Activated B cell treated with CpG ODN at 0.5 μM for 24 hours (primary cell): Measurements from ENCODE around the gene ACTG2. TPM values are rescaled to one million over a fixed set of nuclear protein-coding genes. Genes with fewer than 3 reads are reported as not detected.
A peak's percentile ranks its signal among the peaks of the same experiment; 100 is the strongest.

ENCODE experiments used
- ATAC-seq: fragments of 200-7000 bp; cut with Tn5 transposase; one replicate; pipeline ENCODE4 v1.10.0; 2021; ENCODE audit warnings: low read depth, mild to moderate bottlenecking, moderate library complexity
- CTCF ChIA-PET: fragments of 350-600 bp; sonication (Branson Sonifier 250); formaldehyde crosslinking; loops from one replicate; lab custom pipeline; 2021; ENCODE audit warnings: antibody characterized with exemption; lab: Charles Lee
- POLR2A ChIA-PET: fragments of 350-600 bp; sonication (Branson Sonifier 250); formaldehyde crosslinking; loops from one replicate; lab custom pipeline; 2021; ENCODE audit warnings: antibody characterized with exemption; lab: Charles Lee
- DNase-seq: peaks from one replicate; pipeline ENCODE4 v3.0.0; 2022
- H3K27ac Mint-ChIP-seq: one replicate; pipeline ENCODE4 v1.8.0; 2020; ENCODE audit warnings: mixed read lengths
- H3K27me3 Mint-ChIP-seq: one replicate; pipeline ENCODE4 v1.8.0; 2021; ENCODE audit warnings: mixed read lengths
- H3K36me3 Mint-ChIP-seq: one replicate; pipeline ENCODE4 v1.8.0; 2021; ENCODE audit warnings: low read depth, mixed read lengths
- H3K4me1 Mint-ChIP-seq: one replicate; pipeline ENCODE4 v1.8.0; 2021; ENCODE audit warnings: mixed read lengths
- H3K4me3 Mint-ChIP-seq: one replicate; pipeline ENCODE4 v1.8.0; 2020; ENCODE audit warnings: mild to moderate bottlenecking, mixed read lengths
- H3K9me3 Mint-ChIP-seq: one replicate; pipeline ENCODE4 v1.8.0; 2020; ENCODE audit warnings: mixed read lengths
- CTCF ChIP-seq: fragments of 200-600 bp; IDR thresholded peaks from one replicate; pipeline ENCODE4 v1.8.0; 2022; ENCODE audit warnings: antibody characterized with exemption, mild to moderate bottlenecking
- intact Hi-C: fragments of 100-400 bp; cut with micrococcal nuclease; formaldehyde crosslinking; loops from one replicate; pipeline ENCODE4 v1.15.1; 2024
- total RNA-seq: library from RNA; stranded (reverse); gene quantifications from 2 replicates; pipeline ENCODE4 v1.2.3, GENCODE V29; 2022

Gene ACTG2
- total RNA-seq, 1 donor from 2014 or later = not detected

- ATAC-seq (no peak), DNase-seq (no peak)
- no peaks in the 10 kb centered on the region for H3K36me3 Mint-ChIP-seq
- H3K27me3 Mint-ChIP-seq = no peaks in the 10 kb centered on the region
- H3K9me3 Mint-ChIP-seq = no peaks in the 10 kb centered on the region
- POLR2A ChIA-PET = no interaction called here
- intact Hi-C loops = loop anchor here (10.0 kb wide), 1 partner anchor 735 kb away; the partner anchor contains the start of gene SEMA4F
- peaks cover 9% of the 10 kb centered on the region for H3K4me1 Mint-ChIP-seq
- TF ChIP-seq CTCF = no peak
- no peak overlapping the region for H3K27ac Mint-ChIP-seq
- H3K4me3 Mint-ChIP-seq = no peak overlapping the region
- CTCF ChIA-PET = no interaction called here
Measured at GRCh38 chr2:73919596-73920228, 26.9 kb downstream of the ACTG2 start.

- POLR2A ChIA-PET = interaction anchor here (0.7 to 1.3 kb wide), 2 partner anchors 159 to 184 kb away, joined by 3 to 4 read pairs; no protein-coding TSS in a partner anchor
- peak; percentile 67 for ATAC-seq
Measured at GRCh38 chr2:73920577-73921545, 28.1 kb downstream of the ACTG2 start.

GRCh38 chr2:73921581-73921980 lies 28.8 kb downstream of the ACTG2 start:
- Mint-ChIP-seq H3K27ac (no peak overlapping the region), H3K27me3 (no peaks in the 10 kb centered on the region), H3K9me3 (no peaks in the 10 kb centered on the region), H3K36me3 (peaks cover under 1% of the 10 kb centered on the region), H3K4me1 (peaks cover 22% of the 10 kb centered on the region), H3K4me3 (no peak overlapping the region)
- intact Hi-C loops = loop anchor here (10.0 kb wide), 1 partner anchor 733 kb away; the partner anchor contains the start of gene SEMA4F
- ChIA-PET CTCF (interaction anchor here (1.5 kb wide), 1 partner anchor 230 kb away, joined by 3 read pairs; no protein-coding TSS in a partner anchor), POLR2A (interaction anchor here (1.3 kb wide), 1 partner anchor 158 kb away, joined by 4 read pairs; no protein-coding TSS in a partner anchor)
- no peak for ATAC-seq
- no peak for TF ChIP-seq CTCF
- no peak for DNase-seq

More at GRCh38 chr2:73920577-73921545, 28.1 kb downstream of the ACTG2 start:
- Mint-ChIP-seq H3K4me1 (peaks cover 16% of the 10 kb centered on the region), H3K27me3 (no peaks in the 10 kb centered on the region), H3K36me3 (no peaks in the 10 kb centered on the region), H3K27ac (no peak overlapping the region), H3K9me3 (no peaks in the 10 kb centered on the region), H3K4me3 (no peak overlapping the region)
- intact Hi-C loops = loop anchor here (10.0 kb wide), 1 partner anchor 734 kb away; the partner anchor contains the start of gene SEMA4F
- CTCF ChIA-PET = interaction anchor here (1.0 to 1.5 kb wide), 2 partner anchors 199 to 230 kb away, joined by 3 read pairs; no protein-coding TSS in a partner anchor
- TF ChIP-seq CTCF = no peak
- no peak for DNase-seq

- peak overlapping the region; percentile 46 for H3K27ac Mint-ChIP-seq
- ChIA-PET POLR2A (no interaction called here), CTCF (interaction anchor here (1.4 to 1.5 kb wide), 2 partner anchors 15 to 130 kb away, joined by 3 to 5 read pairs; no protein-coding TSS in a partner anchor)
- H3K36me3 Mint-ChIP-seq = peaks cover 6% of the 10 kb centered on the region
- no peak for TF ChIP-seq CTCF
- intact Hi-C loops = loop anchor here (10.0 kb wide), 1 partner anchor 732 kb away; the partner anchor contains the start of gene SEMA4F
- H3K27me3 Mint-ChIP-seq = no peaks in the 10 kb centered on the region
- peaks cover 27% of the 10 kb centered on the region for H3K4me1 Mint-ChIP-seq
- no peak overlapping the region for H3K4me3 Mint-ChIP-seq
- DNase-seq (no peak), ATAC-seq (no peak)
- no peaks in the 10 kb centered on the region for H3K9me3 Mint-ChIP-seq
Measured at GRCh38 chr2:73922681-73923080, 29.9 kb downstream of the ACTG2 start.
